Kidney epithelial cell (primary cell): Measurements from ENCODE around the gene DSCAM. TPM values are rescaled to one million over a fixed set of nuclear protein-coding genes. Genes with fewer than 3 reads are reported as not detected.

ENCODE experiments used
- DNase-seq: peaks from one replicate; pipeline ENCODE4 v3.0.0-alpha.2; 2010; ENCODE audit warnings: low read depth
- H3K27me3 ChIP-seq: 2 replicates; pipeline ENCODE4 v1.6.0; 2011; ENCODE audit warnings: low read length; ENCODE audit not compliant: control insufficient read depth, insufficient read depth
- H3K36me3 ChIP-seq: 2 replicates; pipeline ENCODE4 v1.5.1; 2011; ENCODE audit warnings: low read length; ENCODE audit not compliant: control insufficient read depth, insufficient read depth
- H3K4me3 ChIP-seq: 2 replicates; pipeline ENCODE4 v1.5.1; 2011; ENCODE audit warnings: low read depth, mild to moderate bottlenecking, control low read depth, low read length
- CTCF ChIP-seq: IDR thresholded peaks from 2 replicates; pipeline ENCODE4 v1.5.1; 2011; ENCODE audit warnings: mild to moderate bottlenecking, moderate library complexity, low read length, control low read depth, inconsistent platforms; ENCODE audit not compliant: insufficient read depth, poor library complexity, severe bottlenecking
- total RNA-seq: library from RNA; depleted of rRNA; stranded (reverse); fragments of >200 nt; gene quantifications from 2 replicates; pipeline ENCODE4 v1.2.3, GENCODE V29; 2015

The DSCAM gene
- total RNA-seq, 1 donor from 2014 or later: 0.21 TPM

GRCh38 chr21:39972471-39972870, 874.5 kb downstream of the DSCAM start:
- no peak for TF ChIP-seq CTCF
- no peak for DNase-seq
- H3K4me3 ChIP-seq: no peak overlapping the region
- no peaks in the 10 kb centered on the region for H3K27me3 ChIP-seq
- H3K36me3 ChIP-seq: no peaks in the 10 kb centered on the region

- no peak overlapping the region for H3K4me3 ChIP-seq
- DNase-seq: no peak
- TF ChIP-seq CTCF: no peak
- no peaks in the 10 kb centered on the region for H3K27me3 ChIP-seq
- H3K36me3 ChIP-seq: no peaks in the 10 kb centered on the region
Measured at GRCh38 chr21:39971956-39972355, 875.0 kb downstream of the DSCAM start.

- Histone ChIP-seq H3K27me3 (no peaks in the 10 kb centered on the region), H3K36me3 (no peaks in the 10 kb centered on the region), H3K4me3 (no peak overlapping the region)
- TF ChIP-seq CTCF: no peak
- no peak for DNase-seq
Measured at GRCh38 chr21:39969691-39970364, 877.1 kb downstream of the DSCAM start.

- H3K27me3 ChIP-seq: no peaks in the 10 kb centered on the region
- no peak overlapping the region for H3K4me3 ChIP-seq
- TF ChIP-seq CTCF: no peak
- no peak for DNase-seq
- no peaks in the 10 kb centered on the region for H3K36me3 ChIP-seq
Measured at GRCh38 chr21:39968010-39968409, 878.9 kb downstream of the DSCAM start.

GRCh38 chr21:39966786-39967185, 880.2 kb downstream of the DSCAM start:
- no peak overlapping the region for H3K4me3 ChIP-seq
- DNase-seq: no peak
- H3K27me3 ChIP-seq: no peaks in the 10 kb centered on the region
- no peaks in the 10 kb centered on the region for H3K36me3 ChIP-seq
- no peak for TF ChIP-seq CTCF

- Histone ChIP-seq H3K36me3 (no peaks in the 10 kb centered on the region), H3K27me3 (no peaks in the 10 kb centered on the region), H3K4me3 (no peak overlapping the region)
- no peak for DNase-seq
- TF ChIP-seq CTCF: no peak
Measured at GRCh38 chr21:39965026-39965425, 881.9 kb downstream of the DSCAM start.
